Neural cell (in vitro differentiated cells): ENCODE data around the gene MAPRE3. TPM values are rescaled to one million over a fixed set of nuclear protein-coding genes. Genes with fewer than 3 reads are reported as not detected.
"Not testable (repeated sequence)": the region's sequence is repeated elsewhere in the genome, so short reads cannot be mapped to it uniquely, and the experiment has no call there.

Experiments
- H2AFZ ChIP-seq: fragments of 200-600, 300-800 bp; sonication (generic), shearing (Covaris generic); 2 replicates; pipeline ENCODE4 v1.6.0; 2014; ENCODE audit warnings: low read depth, mild to moderate bottlenecking, antibody characterized with exemption, low read length, moderate library complexity
- H3F3A ChIP-seq: fragments of 200-600 bp; shearing (Covaris generic); 2 replicates; pipeline ENCODE4 v1.6.1; 2016; ENCODE audit warnings: mild to moderate bottlenecking, moderate library complexity, mixed read lengths, antibody characterized with exemption, low read length; ENCODE audit not compliant: insufficient read depth, poor library complexity, severe bottlenecking
- H3K27ac ChIP-seq: fragments of 200-600, 300-800 bp; sonication (generic), shearing (Covaris generic); 2 replicates; pipeline ENCODE4 v1.5.1; 2014; ENCODE audit warnings: mild to moderate bottlenecking, low read length, moderate library complexity
- H3K27me3 ChIP-seq: fragments of 300-800, 200-600 bp; sonication (generic), shearing (Covaris generic); 2 replicates; pipeline ENCODE4 v1.6.0; 2014; ENCODE audit warnings: mild to moderate bottlenecking, low read depth, low read length, moderate library complexity; ENCODE audit not compliant: insufficient read depth
- H3K36me3 ChIP-seq: fragments of 300-800, 200-600 bp; sonication (generic), shearing (Covaris generic); 2 replicates; pipeline ENCODE4 v1.5.1; 2014; ENCODE audit warnings: mild to moderate bottlenecking, antibody characterized with exemption, low read length, moderate library complexity; ENCODE audit not compliant: insufficient read depth
- H3K4me2 ChIP-seq: fragments of 300-800, 200-600 bp; sonication (generic), shearing (Covaris generic); 2 replicates; pipeline ENCODE4 v1.6.0; 2014; ENCODE audit warnings: mild to moderate bottlenecking, low read length
- H3K4me3 ChIP-seq: fragments of 300-800, 200-600 bp; sonication (generic), shearing (Covaris generic); 2 replicates; pipeline ENCODE4 v1.5.1; 2014; ENCODE audit warnings: mild to moderate bottlenecking, low read length, moderate library complexity
- H3K79me2 ChIP-seq: fragments of 200-600 bp; shearing (Covaris generic); replicated peaks from 2 replicates; pipeline ENCODE4 v1.6.0; 2014; ENCODE audit warnings: mild to moderate bottlenecking, low read length, moderate library complexity; ENCODE audit not compliant: insufficient read depth
- H3K9ac ChIP-seq: fragments of 300-800, 200-600 bp; sonication (generic), shearing (Covaris generic); 2 replicates; pipeline ENCODE4 v1.6.1; 2016; ENCODE audit warnings: mild to moderate bottlenecking, low read length, mixed read lengths
- H3K9me2 ChIP-seq: fragments of 200-600 bp; shearing (Covaris generic); 2 replicates; pipeline ENCODE4 v1.6.1; 2016; ENCODE audit warnings: mild to moderate bottlenecking, low read length, mixed read lengths; ENCODE audit not compliant: insufficient read depth
- H3K9me3 ChIP-seq: fragments of 200-600, 300-800 bp; sonication (generic), shearing (Covaris generic); 2 replicates; pipeline ENCODE4 v1.6.1; 2016; ENCODE audit warnings: mild to moderate bottlenecking, mixed run types, low read length, moderate library complexity, mixed read lengths
- H4K20me1 ChIP-seq: fragments of 200-600 bp; shearing (Covaris generic); 2 replicates; pipeline ENCODE4 v1.6.1; 2016; ENCODE audit warnings: mild to moderate bottlenecking, mixed run types; ENCODE audit not compliant: insufficient read depth
- CTCF ChIP-seq: fragments of 450-650 bp; IDR thresholded peaks from 2 replicates; pipeline ENCODE4 v1.5.1; 2014; ENCODE audit warnings: antibody characterized with exemption, mild to moderate bottlenecking, moderate library complexity; ENCODE audit not compliant: poor library complexity, severe bottlenecking
- EP300 ChIP-seq: fragments of 450-650 bp; conservative IDR thresholded peaks from 2 replicates; pipeline ENCODE4 v1.6.1; 2014; ENCODE audit warnings: antibody characterized with exemption, mild to moderate bottlenecking, moderate library complexity; ENCODE audit not compliant: poor library complexity, severe bottlenecking
- EZH2 ChIP-seq: fragments of 200-600, 300-800 bp; shearing (Covaris generic), sonication (generic); IDR thresholded peaks from 2 replicates; pipeline ENCODE4 v1.6.1; 2014; ENCODE audit warnings: antibody characterized with exemption, low read length, borderline replicate concordance, mild to moderate bottlenecking; ENCODE audit not compliant: insufficient read depth, poor library complexity, severe bottlenecking
- MXI1 ChIP-seq: fragments of 450-650 bp; conservative IDR thresholded peaks from 2 replicates; pipeline ENCODE4 v1.6.1; 2014; ENCODE audit warnings: antibody characterized with exemption, mild to moderate bottlenecking; ENCODE audit not compliant: poor library complexity, severe bottlenecking
- POLR2AphosphoS5 ChIP-seq: IDR thresholded peaks from 2 replicates; pipeline ENCODE4 v1.6.1; 2012
- RAD21 ChIP-seq: fragments of 450-650 bp; conservative IDR thresholded peaks from 2 replicates; pipeline ENCODE4 v1.6.1; 2014; ENCODE audit warnings: antibody characterized with exemption, mild to moderate bottlenecking, moderate library complexity
- REST ChIP-seq: IDR thresholded peaks from 2 replicates; pipeline ENCODE4 v1.6.1; 2012; ENCODE audit warnings: borderline replicate concordance
- SMC3 ChIP-seq: fragments of 450-650 bp; conservative IDR thresholded peaks from 2 replicates; pipeline ENCODE4 v1.6.1; 2014; ENCODE audit warnings: antibody characterized with exemption, mild to moderate bottlenecking, moderate library complexity; ENCODE audit not compliant: poor library complexity
- TAF1 ChIP-seq: IDR thresholded peaks from 2 replicates; pipeline ENCODE4 v1.6.1; 2012; ENCODE audit warnings: low read depth
- polyA plus RNA-seq: library from polyadenylated mRNA; depleted of rRNA; stranded (reverse); fragments of >200 nt; gene quantifications from 2 replicates; pipeline ENCODE4 v1.2.3, GENCODE V29; 2014

MAPRE3 gene
- polyA plus RNA-seq, 1 donor from 2014 or later, result 69.2 TPM

- Histone ChIP-seq H4K20me1 (no peaks in the 10 kb centered on the region), H3K9me3 (no peaks in the 10 kb centered on the region), H2AFZ (no peak overlapping the region), H3K79me2 (peaks cover 14% of the 10 kb centered on the region), H3K27me3 (no peaks in the 10 kb centered on the region), H3K9ac (no peak overlapping the region), H3K4me2 (no peak overlapping the region), H3K36me3 (no peaks in the 10 kb centered on the region), H3K9me2 (no peaks in the 10 kb centered on the region), H3K4me3 (no peak overlapping the region), H3K27ac (no peak overlapping the region), H3F3A (no peaks in the 10 kb centered on the region)
- TF ChIP-seq POLR2AphosphoS5 (no peak), MXI1 (no peak), SMC3 (no peak), CTCF (no peak), TAF1 (no peak), RAD21 (no peak), EZH2 (no peak), REST (no peak), EP300 (no peak)
These were observed 104.5 kb downstream of the MAPRE3 start for GRCh38 chr2:27074738-27075565.

- not testable (repeated sequence) for H3K9ac ChIP-seq, H3K4me2 ChIP-seq, H3K9me3 ChIP-seq, H3K27me3 ChIP-seq, H4K20me1 ChIP-seq, H3F3A ChIP-seq, H3K9me2 ChIP-seq, H3K79me2 ChIP-seq, H3K36me3 ChIP-seq, H3K4me3 ChIP-seq, H3K27ac ChIP-seq, H2AFZ ChIP-seq
These were observed 105.1 kb downstream of the MAPRE3 start for GRCh38 chr2:27075566-27075871.

GRCh38 chr2:27076323-27076722, 105.9 kb downstream of the MAPRE3 start:
- no peaks in the 10 kb centered on the region for H3K36me3 ChIP-seq
- no peaks in the 10 kb centered on the region for H3K9me3 ChIP-seq
- no peak overlapping the region for H3K4me3 ChIP-seq
- no peak overlapping the region for H3K4me2 ChIP-seq
- no peaks in the 10 kb centered on the region for H3K27me3 ChIP-seq
- no peaks in the 10 kb centered on the region for H3F3A ChIP-seq
- no peaks in the 10 kb centered on the region for H3K9me2 ChIP-seq
- no peak for TF ChIP-seq RAD21
- H3K27ac ChIP-seq, result no peak overlapping the region
- H3K79me2 ChIP-seq, result peaks cover under 1% of the 10 kb centered on the region
- H3K9ac ChIP-seq, result no peak overlapping the region
- no peak overlapping the region for H2AFZ ChIP-seq
- H4K20me1 ChIP-seq, result no peaks in the 10 kb centered on the region

Other genes starting within 250 kb of the MAPRE3 start
- gene SLC35F6, start 206.4 kb upstream of the MAPRE3 start, polyA plus RNA-seq, result 10.8 and 21.2 TPM in 2 replicates
- 0.54 and 2.1 TPM in 2 replicates for gene CENPA, start 184.6 kb upstream of the MAPRE3 start, polyA plus RNA-seq
- gene DPYSL5, start 122.5 kb upstream of the MAPRE3 start, polyA plus RNA-seq, result 111 and 157 TPM in 2 replicates
- 10.3 and 14.9 TPM in 2 replicates for gene TMEM214, start 62.3 kb downstream of the MAPRE3 start, polyA plus RNA-seq
- gene AGBL5, start 81.0 kb downstream of the MAPRE3 start, polyA plus RNA-seq, result 34.3 and 39.1 TPM in 2 replicates
- gene OST4, start 101.0 kb downstream of the MAPRE3 start, polyA plus RNA-seq, result 263 and 292 TPM in 2 replicates
- gene EMILIN1, start 108.0 kb downstream of the MAPRE3 start, polyA plus RNA-seq, result 1.3 and 2.2 TPM in 2 replicates
- gene KHK, start 116.1 kb downstream of the MAPRE3 start, polyA plus RNA-seq, result 3.1 and 4.1 TPM in 2 replicates
- gene CGREF1, start 148.5 kb downstream of the MAPRE3 start, polyA plus RNA-seq, result 24.5 and 33.7 TPM in 2 replicates
- gene ABHD1, start 153.2 kb downstream of the MAPRE3 start, polyA plus RNA-seq, result not detected in 2 replicates
- 121 and 123 TPM in 2 replicates for gene PREB, start 164.0 kb downstream of the MAPRE3 start, polyA plus RNA-seq
- gene PRR30, start 168.8 kb downstream of the MAPRE3 start, polyA plus RNA-seq, result not detected in 2 replicates
- gene TCF23, start 178.4 kb downstream of the MAPRE3 start, polyA plus RNA-seq, result not detected in 2 replicates
- 94.3 and 121 TPM in 2 replicates for gene ATRAID, start 241.4 kb downstream of the MAPRE3 start, polyA plus RNA-seq
- gene SLC5A6, start 241.6 kb downstream of the MAPRE3 start, polyA plus RNA-seq, result 64.3 and 98.4 TPM in 2 replicates
- 14.2 and 22.8 TPM in 2 replicates for gene CAD, start 246.7 kb downstream of the MAPRE3 start, polyA plus RNA-seq